Gastroesophageal sphincter (tissue), 3 donors: ENCODE results near the gene SDK1.

Experiments
- EP300 ChIP-seq: sonication (generic); formaldehyde crosslinking; IDR thresholded peaks from one replicate; pipeline ENCODE4 v1.6.1; 2017; ENCODE audit warnings: antibody characterized with exemption, mild to moderate bottlenecking
- POLR2A ChIP-seq, 2 donors: fragments of 450-650 bp; IDR thresholded peaks; one replicate each; pipeline ENCODE4 v1.6.1; 2017; ENCODE audit warnings: antibody characterized with exemption in 2 of 2, mild to moderate bottlenecking in 2 of 2, moderate library complexity in 1 of 2
- TF ChIP-seq, protein P1 (sequence below), 4 experiments: fragments of 200-600 bp in 2 of 4; fragments of 450-650 bp in 2 of 4; sonication (generic) in 1 of 4; IDR thresholded peaks; one replicate each; pipeline ENCODE4 v1.5.1; 2017 to 2019; ENCODE audit warnings: antibody characterized with exemption in 4 of 4, mild to moderate bottlenecking in 2 of 4, moderate library complexity in 2 of 4

DNA sequence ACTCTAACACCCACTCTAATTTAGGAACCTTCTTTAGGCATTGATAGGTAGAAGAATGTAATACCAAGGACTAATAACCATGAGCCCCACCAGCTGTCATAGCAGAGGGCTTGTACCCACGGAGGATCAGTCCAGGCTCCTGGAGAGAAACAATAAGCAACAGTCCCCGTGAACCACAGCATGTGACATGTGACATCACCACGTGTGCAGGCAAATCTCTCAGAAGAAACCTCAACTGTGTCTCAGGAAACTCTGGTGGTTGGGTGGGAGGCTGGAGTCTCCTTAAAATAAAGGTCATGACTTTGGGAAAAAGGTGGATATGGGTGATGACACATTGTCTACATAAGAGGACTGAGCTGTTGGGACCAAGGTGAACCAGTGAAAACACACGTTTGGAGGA, 727.2 kb downstream of the SDK1 start:
- TF ChIP-seq POLR2A (IDR thresholded peaks at IDR 0.05) (no peak), EP300 (no peak)
- TF ChIP-seq, protein P1, sequence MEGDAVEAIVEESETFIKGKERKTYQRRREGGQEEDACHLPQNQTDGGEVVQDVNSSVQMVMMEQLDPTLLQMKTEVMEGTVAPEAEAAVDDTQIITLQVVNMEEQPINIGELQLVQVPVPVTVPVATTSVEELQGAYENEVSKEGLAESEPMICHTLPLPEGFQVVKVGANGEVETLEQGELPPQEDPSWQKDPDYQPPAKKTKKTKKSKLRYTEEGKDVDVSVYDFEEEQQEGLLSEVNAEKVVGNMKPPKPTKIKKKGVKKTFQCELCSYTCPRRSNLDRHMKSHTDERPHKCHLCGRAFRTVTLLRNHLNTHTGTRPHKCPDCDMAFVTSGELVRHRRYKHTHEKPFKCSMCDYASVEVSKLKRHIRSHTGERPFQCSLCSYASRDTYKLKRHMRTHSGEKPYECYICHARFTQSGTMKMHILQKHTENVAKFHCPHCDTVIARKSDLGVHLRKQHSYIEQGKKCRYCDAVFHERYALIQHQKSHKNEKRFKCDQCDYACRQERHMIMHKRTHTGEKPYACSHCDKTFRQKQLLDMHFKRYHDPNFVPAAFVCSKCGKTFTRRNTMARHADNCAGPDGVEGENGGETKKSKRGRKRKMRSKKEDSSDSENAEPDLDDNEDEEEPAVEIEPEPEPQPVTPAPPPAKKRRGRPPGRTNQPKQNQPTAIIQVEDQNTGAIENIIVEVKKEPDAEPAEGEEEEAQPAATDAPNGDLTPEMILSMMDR (IDR thresholded peaks at IDR 0.05) = no peak
